ENCODE results near the gene C5AR2. TPM values are rescaled to one million over a fixed set of nuclear protein-coding genes. Genes with fewer than 3 reads are reported as not detected.

Gene C5AR2
- total RNA-seq, 1 experiment from 2014 or later: 0.22 TPM

GRCh38 chr19:47343194-47343802 lies 11.3 kb downstream of the C5AR2 start:
- no peak overlapping the region for H3K4me3 Mint-ChIP-seq
- no peaks in the 10 kb centered on the region for H3K36me3 Mint-ChIP-seq
- no peak for ATAC-seq
- 0 out of 2 replicates have a peak, but pooled peaks cover 4% of the 10 kb centered on the region for H3K9me3 Mint-ChIP-seq
- POLR2A ChIA-PET: no interaction called here
- no peaks in the 10 kb centered on the region for H3K4me1 Mint-ChIP-seq
- TF ChIP-seq RORB (CRISPR knock-in tag; IDR thresholded peaks at IDR 0.05) (no peak), ZNF121 (CRISPR knock-in tag; IDR thresholded peaks at IDR 0.05) (peak; percentile 34; the same call in 1 of the 2 replicates), ARID4B (CRISPR knock-in tag; IDR thresholded peaks at IDR 0.05; ENCODE audit: borderline replicate concordance) (no peak), MLX (CRISPR knock-in tag; IDR thresholded peaks at IDR 0.05) (no peak), GABPB1 (CRISPR knock-in tag; IDR thresholded peaks at IDR 0.05) (no peak), TEAD4 (CRISPR knock-in tag; IDR thresholded peaks at IDR 0.05) (no peak), IRF2 (CRISPR knock-in tag; IDR thresholded peaks at IDR 0.05; ENCODE audit: borderline replicate concordance, low read depth) (no peak)
- H3K27ac Mint-ChIP-seq: no peak overlapping the region
- H3K27me3 Mint-ChIP-seq (ENCODE audit: low read depth): peaks cover 14% of the 10 kb centered on the region
- CTCF ChIA-PET: interaction anchor here (1.1 kb wide), 1 partner anchor 34 kb away, joined by 3 read pairs; the partner anchor contains the start of gene C5AR1
- DNase-seq (ENCODE audit: low spot score): no peak

- DNase-seq (ENCODE audit: low spot score) (no peak), ATAC-seq (no peak)
- peaks cover 19% of the 10 kb centered on the region for H3K27me3 Mint-ChIP-seq (ENCODE audit: low read depth)
- H3K4me3 Mint-ChIP-seq: no peak overlapping the region
- ChIA-PET POLR2A (no interaction called here), CTCF (interaction anchor here (0.6 to 0.9 kb wide), 3 partner anchors 41 to 48 kb away, joined by 3 read pairs; no protein-coding TSS in a partner anchor)
- H3K4me1 Mint-ChIP-seq: peaks cover 7% of the 10 kb centered on the region
- no peak overlapping the region for H3K27ac Mint-ChIP-seq
- H3K36me3 Mint-ChIP-seq: peaks cover 2% of the 10 kb centered on the region; the same call in 1 of the 2 replicates
- 0 out of 2 replicates have a peak, but pooled peaks cover 7% of the 10 kb centered on the region for H3K9me3 Mint-ChIP-seq
- TF ChIP-seq ETV6 (CRISPR knock-in tag; IDR thresholded peaks at IDR 0.05) (no peak), E2F1 (CRISPR knock-in tag; IDR thresholded peaks at IDR 0.05) (no peak), TEAD4 (CRISPR knock-in tag; IDR thresholded peaks at IDR 0.05) (no peak), ZNF317 (CRISPR knock-in tag; IDR thresholded peaks at IDR 0.05; ENCODE audit: borderline replicate concordance, low read depth) (no peak), FOXJ3 (CRISPR knock-in tag; IDR thresholded peaks at IDR 0.05; ENCODE audit: borderline replicate concordance) (no peak), ATF3 (CRISPR knock-in tag; conservative IDR thresholded peaks at IDR 0.05) (no peak), RORB (CRISPR knock-in tag; IDR thresholded peaks at IDR 0.05) (no peak), ZNF423 (CRISPR knock-in tag; IDR thresholded peaks at IDR 0.05) (no peak), NFYB (CRISPR knock-in tag; conservative IDR thresholded peaks at IDR 0.05; ENCODE audit: low read depth) (no peak), ZNF512 (CRISPR knock-in tag; IDR thresholded peaks at IDR 0.05; ENCODE audit: borderline replicate concordance) (no peak), ZNF281 (CRISPR knock-in tag; IDR thresholded peaks at IDR 0.05) (no peak), GTF2I (CRISPR knock-in tag; conservative IDR thresholded peaks at IDR 0.05) (no peak), SOX15 (CRISPR knock-in tag; IDR thresholded peaks at IDR 0.05) (no peak), CREB1 (CRISPR knock-in tag; IDR thresholded peaks at IDR 0.05) (no peak), GABPB1 (CRISPR knock-in tag; IDR thresholded peaks at IDR 0.05) (no peak), JUN (CRISPR knock-in tag; IDR thresholded peaks at IDR 0.05) (no peak), HMGXB4 (CRISPR knock-in tag; IDR thresholded peaks at IDR 0.05) (no peak), ELF4 (CRISPR knock-in tag; IDR thresholded peaks at IDR 0.05; ENCODE audit: low read depth) (no peak)
Measured at GRCh38 chr19:47344425-47344824, 12.4 kb downstream of the C5AR2 start.

Measured in WTC11 (cell line).